K562 (cell line): ENCODE data around the gene CAPZA1. TPM values are rescaled to one million over a fixed set of nuclear protein-coding genes. Genes with fewer than 3 reads are reported as not detected.

Source experiments
- ARHGAP35 ChIP-seq: fragments of 450-650 bp; IDR thresholded peaks from 2 replicates; pipeline ENCODE4 v1.6.1; 2018; ENCODE audit not compliant: partially characterized antibody
- ATF6 ChIP-seq: sonication (generic); formaldehyde crosslinking; IDR thresholded peaks from 2 replicates; pipeline ENCODE4 v1.4.0; 2020; ENCODE audit warnings: mild to moderate bottlenecking, missing genetic modification reagents
- BRD4 ChIP-seq: fragments of 200-600 bp; sonication (generic); IDR thresholded peaks from 2 replicates; pipeline ENCODE4 v1.6.1; 2017; ENCODE audit warnings: inconsistent platforms
- CHD4 ChIP-seq: fragments of 200-600 bp; sonication (generic); IDR thresholded peaks from 3 replicates; pipeline ENCODE4 v1.6.1; 2012; ENCODE audit warnings: low read depth, mild to moderate bottlenecking, mixed read lengths, low read length, inconsistent platforms; ENCODE audit not compliant: insufficient read depth, insufficient replicate concordance, poor library complexity, severe bottlenecking
- CTCF ChIP-seq, 3 experiments: IDR thresholded peaks in 2 of 3; conservative IDR thresholded peaks in 1 of 3; 2 replicates each; pipeline ENCODE4 v1.5.1; 2011 to 2012; ENCODE audit warnings: low read length in 3 of 3, mild to moderate bottlenecking in 3 of 3, control low read depth in 2 of 3, improper control_type of control experiment in 1 of 3, inconsistent platforms in 1 of 3, low read depth in 1 of 3, mixed read lengths in 1 of 3, moderate library complexity in 1 of 3; ENCODE audit not compliant: insufficient read depth in 2 of 3
- EP400 ChIP-seq: fragments of 450-650 bp; IDR thresholded peaks from 2 replicates; pipeline ENCODE4 v1.6.1; 2017; ENCODE audit warnings: antibody characterized with exemption, mild to moderate bottlenecking, moderate library complexity
- NR1H2 ChIP-seq: sonication (generic); formaldehyde crosslinking; IDR thresholded peaks from 2 replicates; pipeline ENCODE4 v1.4.0; 2020; ENCODE audit warnings: mild to moderate bottlenecking, missing genetic modification reagents
- NR2C2 ChIP-seq, 2 experiments: fragments of 200-800 bp in 1 of 2; sonication (Bioruptor generic) in 1 of 2; sonication (generic) in 1 of 2; formaldehyde crosslinking in 1 of 2; IDR thresholded peaks; 2 replicates each; pipeline versions ENCODE4 v1.6.1 to v1.8.0; 2016 to 2022; ENCODE audit warnings: mild to moderate bottlenecking in 1 of 2, missing compliant biosample characterization in 1 of 2, missing genetic modification characterization in 1 of 2, missing genetic modification reagents in 1 of 2
- PHB2 ChIP-seq: fragments of 450-650 bp; IDR thresholded peaks from 2 replicates; pipeline ENCODE4 v1.6.1; 2017; ENCODE audit warnings: low read depth
- RBBP5 ChIP-seq: fragments of 200-600 bp; sonication (generic); IDR thresholded peaks from 2 replicates; pipeline ENCODE4 v1.6.1; 2012; ENCODE audit warnings: borderline replicate concordance, mild to moderate bottlenecking, low read length, control low read depth, inconsistent platforms; ENCODE audit not compliant: insufficient read depth, poor library complexity, severe bottlenecking
- RNF2 ChIP-seq: sonication (generic); IDR thresholded peaks from 2 replicates; pipeline ENCODE4 v1.6.1; 2016
- SMARCE1 ChIP-seq: fragments of 450-650 bp; IDR thresholded peaks from 2 replicates; pipeline ENCODE4 v1.7.1; 2016; ENCODE audit warnings: mild to moderate bottlenecking
- SRF ChIP-seq, 2 experiments: fragments of 250-450, 450-650 bp in 1 of 2; sonication (Bioruptor Pico) in 1 of 2; sonication (generic) in 1 of 2; formaldehyde crosslinking; IDR thresholded peaks; 2 replicates each; pipeline versions ENCODE4 v1.5.0 to v1.5.1; 2020 to 2022; ENCODE audit warnings: mild to moderate bottlenecking in 1 of 2, missing genetic modification reagents in 1 of 2
- SRSF7 ChIP-seq: fragments of 200-400 bp; formaldehyde crosslinking; optimal IDR thresholded peaks from 2 replicates; pipeline ENCODE3; 2017; ENCODE audit warnings: mild to moderate bottlenecking, low read depth, low read length
- TEAD1 ChIP-seq, 2 experiments: fragments of 450-650 bp in 1 of 2; sonication (generic) in 1 of 2; formaldehyde crosslinking; IDR thresholded peaks; 2 replicates each; pipeline versions ENCODE4 v1.4.0 to v1.8.0; 2020 to 2022; ENCODE audit warnings: mild to moderate bottlenecking in 2 of 2, missing genetic modification reagents in 1 of 2
- TRIM24 ChIP-seq, 2 experiments: fragments of 450-650 bp; IDR thresholded peaks; 2 replicates each; pipeline ENCODE4 v1.6.1; 2016
- ZNF121 ChIP-seq: sonication (generic); formaldehyde crosslinking; conservative IDR thresholded peaks from 2 replicates; pipeline ENCODE4 v1.8.0; 2022; ENCODE audit warnings: missing genetic modification reagents
- ZNF197 ChIP-seq: fragments of 200-800 bp; sonication (Bioruptor generic); IDR thresholded peaks from 2 replicates; pipeline ENCODE4 v1.6.1; 2016; ENCODE audit warnings: low read depth, missing genetic modification characterization, missing compliant biosample characterization
- ZNF23 ChIP-seq: fragments of 250-450 bp; sonication (Bioruptor Pico); IDR thresholded peaks from 2 replicates; pipeline ENCODE4 v1.4.0; 2020; ENCODE audit warnings: mild to moderate bottlenecking
- polyA plus RNA-seq, 8 experiments: library from polyadenylated mRNA; depleted of rRNA in 4 of 8; stranded (reverse) in 5 of 8; unstranded in 3 of 8; fragments of >200 nt; fragmentation: Nextera tagmentation in 2 of 8; fragmentation: Illumina TruSeq in 1 of 8; extraction: Ambion mirVana in 2 of 8; extraction: Trizol in 1 of 8; gene quantifications; 2 replicates each; pipeline versions ENCODE4 v1.2.1 to v1.2.3, GENCODE V29; 2011 to 2014; ENCODE audit warnings: inconsistent platforms in 1 of 8, missing spikeins in 1 of 8
- total RNA-seq, 7 experiments: library from RNA; depleted of rRNA in 6 of 7; stranded (reverse); fragments of >200 nt in 6 of 7; fragmentation: Illumina TruSeq in 2 of 7; extraction: Trizol in 2 of 7; gene quantifications; 2 replicates each; pipeline versions ENCODE4 v1.2.1 to v1.2.3, GENCODE V29; 2011 to 2021; ENCODE audit warnings: low replicate concordance in 1 of 7
- TF ChIP-seq, protein P1 (sequence below): fragments of 250-450 bp; sonication (Bioruptor Pico); IDR thresholded peaks from 2 replicates; pipeline ENCODE4 v1.8.0; 2022; ENCODE audit warnings: moderate library complexity, mild to moderate bottlenecking, inconsistent platforms
- TF ChIP-seq, protein P2 (sequence below): fragments of 250-450 bp; sonication (Bioruptor Pico); IDR thresholded peaks from 2 replicates; pipeline ENCODE4 v1.8.0; 2021; ENCODE audit warnings: moderate library complexity, mild to moderate bottlenecking, inconsistent platforms

CAPZA1 gene
- total and polyA plus RNA-seq, 9 of the 15 experiments (the other 6 are each of a cell fraction or from before 2014, with no cell fraction given), result 237 to 1,020 (median 306) TPM

DNA sequence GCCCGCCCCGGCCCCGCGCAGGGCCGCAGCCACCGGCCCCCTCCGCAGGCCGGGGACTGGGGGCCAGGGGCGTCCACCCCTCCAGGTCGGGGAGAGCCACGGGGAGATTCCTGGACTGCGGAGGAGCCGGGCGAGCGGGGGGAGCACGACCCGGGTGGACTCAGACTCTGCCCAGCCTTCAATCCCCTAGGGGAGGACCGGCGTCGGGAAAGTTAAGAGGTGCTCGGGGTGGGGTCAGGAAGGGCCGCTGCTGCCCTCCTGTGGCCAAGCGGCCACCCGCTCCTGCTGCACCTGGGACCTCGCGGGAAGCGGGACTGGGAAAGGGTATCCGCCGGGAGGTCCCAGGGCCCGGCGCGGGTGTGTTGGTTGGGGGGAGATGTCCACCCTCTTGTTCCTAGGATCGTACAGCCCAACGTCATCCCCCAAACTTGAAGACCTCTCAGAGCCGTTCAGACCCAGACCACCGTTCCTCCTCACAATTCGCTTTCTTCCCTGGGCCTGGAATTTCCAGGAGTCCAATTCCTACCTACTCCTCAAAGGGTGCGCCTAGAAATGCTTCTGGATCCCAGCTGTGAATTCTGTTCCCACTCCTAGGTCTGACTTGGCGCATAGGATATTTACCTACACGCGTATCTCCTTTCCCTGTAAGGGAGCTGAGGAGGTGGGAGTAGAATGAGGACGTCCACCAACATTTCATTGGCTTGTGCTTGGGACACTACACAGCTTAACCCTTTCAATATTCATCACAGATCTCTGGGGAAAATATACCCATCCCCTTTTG is 87.8 kb downstream of the CAPZA1 start (continued):
- TF ChIP-seq, protein P1, sequence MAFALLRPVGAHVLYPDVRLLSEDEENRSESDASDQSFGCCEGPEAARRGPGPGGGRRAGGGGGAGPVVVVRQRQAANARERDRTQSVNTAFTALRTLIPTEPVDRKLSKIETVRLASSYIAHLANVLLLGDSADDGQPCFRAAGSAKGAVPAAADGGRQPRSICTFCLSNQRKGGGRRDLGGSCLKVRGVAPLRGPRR, result no peak
- TF ChIP-seq BRD4 (no peak), CHD4 (no peak), PHB2 (no peak), ZNF23 (CRISPR knock-in tag) (no peak), ATF6 (CRISPR knock-in tag) (no peak), CTCF (IDR thresholded peaks at IDR 0.05 in 2 of 3, conservative IDR thresholded peaks at IDR 0.05 in 1 of 3; ENCODE audit: insufficient read depth in 2 of 3, low read depth in 1 of 3, low read length in 3 of 3) (peak; percentile 96 to 97 (median 96)), SRSF7 (no peak), NR2C2 (CRISPR knock-in tag; IDR thresholded peaks at IDR 0.05) (peak; percentile 63; the same call in 1 of the 2 replicates), NR2C2 (tag; IDR thresholded peaks at IDR 0.05) (no peak; the same call in none of the 2 replicates), ZNF197 (CRISPR knock-in tag) (no peak), RBBP5 (peak; percentile 15), SRF (CRISPR knock-in tag; IDR thresholded peaks at IDR 0.05) (peak in 1 of 2 experiments; percentile 51; a peak in 2 of 4 replicates), ZNF121 (no peak), TRIM24 (IDR thresholded peaks at IDR 0.05) (no peak), TEAD1 (CRISPR knock-in tag; IDR thresholded peaks at IDR 0.05) (0 out of 4 replicates have a peak, but pooled peaks of 1 of the 2 experiments have one; percentile 73), EP400 (no peak), RNF2 (no peak), SMARCE1 (0 out of 2 replicates have a peak, but pooled peaks have one; percentile 19), NR1H2 (no peak), ARHGAP35 (no peak)
- TF ChIP-seq, protein P2, sequence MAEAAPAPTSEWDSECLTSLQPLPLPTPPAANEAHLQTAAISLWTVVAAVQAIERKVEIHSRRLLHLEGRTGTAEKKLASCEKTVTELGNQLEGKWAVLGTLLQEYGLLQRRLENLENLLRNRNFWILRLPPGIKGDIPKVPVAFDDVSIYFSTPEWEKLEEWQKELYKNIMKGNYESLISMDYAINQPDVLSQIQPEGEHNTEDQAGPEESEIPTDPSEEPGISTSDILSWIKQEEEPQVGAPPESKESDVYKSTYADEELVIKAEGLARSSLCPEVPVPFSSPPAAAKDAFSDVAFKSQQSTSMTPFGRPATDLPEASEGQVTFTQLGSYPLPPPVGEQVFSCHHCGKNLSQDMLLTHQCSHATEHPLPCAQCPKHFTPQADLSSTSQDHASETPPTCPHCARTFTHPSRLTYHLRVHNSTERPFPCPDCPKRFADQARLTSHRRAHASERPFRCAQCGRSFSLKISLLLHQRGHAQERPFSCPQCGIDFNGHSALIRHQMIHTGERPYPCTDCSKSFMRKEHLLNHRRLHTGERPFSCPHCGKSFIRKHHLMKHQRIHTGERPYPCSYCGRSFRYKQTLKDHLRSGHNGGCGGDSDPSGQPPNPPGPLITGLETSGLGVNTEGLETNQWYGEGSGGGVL (CRISPR knock-in tag), result no peak
